Muscle layer of duodenum (tissue), 2 donors: ENCODE data around the gene OTOF.

Experiments used
- H3K27ac ChIP-seq: one replicate; pipeline ENCODE4 v1.7.0; 2013; ENCODE audit warnings: mild to moderate bottlenecking, low read length
- H3K27me3 ChIP-seq: one replicate; pipeline ENCODE4 v1.7.0; 2013; ENCODE audit warnings: low read depth, mild to moderate bottlenecking, control low read depth, low read length
- H3K36me3 ChIP-seq, 2 donors: one replicate each; pipeline ENCODE4 v1.7.0; 2013; ENCODE audit warnings: low read length in 2 of 2, control low read depth in 1 of 2, mild to moderate bottlenecking in 1 of 2; ENCODE audit not compliant: insufficient read depth in 2 of 2, control insufficient read depth in 1 of 2
- H3K4me1 ChIP-seq, 2 donors: one replicate each; pipeline ENCODE4 v1.7.0; 2013; ENCODE audit warnings: low read length in 2 of 2, mild to moderate bottlenecking in 2 of 2, control low read depth in 1 of 2, moderate library complexity in 1 of 2; ENCODE audit not compliant: insufficient read depth in 2 of 2, control insufficient read depth in 1 of 2
- H3K4me3 ChIP-seq, 2 donors: one replicate each; pipeline ENCODE4 v1.7.0; 2013; ENCODE audit warnings: low read length in 2 of 2, low read depth in 1 of 2, mild to moderate bottlenecking in 1 of 2
- H3K9me3 ChIP-seq, 2 donors: one replicate each; pipeline ENCODE4 v1.7.0; 2013; ENCODE audit warnings: low read length in 2 of 2, control low read depth in 1 of 2, mild to moderate bottlenecking in 1 of 2; ENCODE audit not compliant: control insufficient read depth in 1 of 2
- donor health status: healthy.

Gene OTOF

DNA sequence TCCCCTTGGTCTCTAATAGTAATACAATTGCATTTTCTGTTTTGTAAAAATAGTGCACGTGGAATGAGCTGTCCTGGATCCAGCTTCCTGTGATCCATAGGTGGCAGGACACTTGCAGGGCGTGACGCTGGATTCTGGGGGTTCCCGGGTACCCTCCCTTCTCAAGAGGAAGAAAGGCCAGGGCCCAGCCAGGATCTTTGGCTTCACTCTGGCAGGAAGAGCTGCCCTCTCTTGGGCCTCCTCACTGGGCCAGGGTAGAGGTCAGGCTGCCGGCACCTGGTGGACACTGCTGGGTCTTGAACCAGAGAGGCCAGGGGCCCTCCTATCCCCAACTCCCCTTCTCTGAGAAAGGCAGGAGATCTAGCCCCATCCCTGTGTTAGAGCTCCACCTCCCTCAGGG, 37.8 kb upstream of the OTOF start:
- Histone ChIP-seq H3K27me3 (no peaks in the 10 kb centered on the region), H3K36me3 (no peaks in the 10 kb centered on the region), H3K4me3 (no peak overlapping the region), H3K27ac (no peak overlapping the region), H3K4me1 (no peaks in the 10 kb centered on the region), H3K9me3 (no peaks in the 10 kb centered on the region)

DNA sequence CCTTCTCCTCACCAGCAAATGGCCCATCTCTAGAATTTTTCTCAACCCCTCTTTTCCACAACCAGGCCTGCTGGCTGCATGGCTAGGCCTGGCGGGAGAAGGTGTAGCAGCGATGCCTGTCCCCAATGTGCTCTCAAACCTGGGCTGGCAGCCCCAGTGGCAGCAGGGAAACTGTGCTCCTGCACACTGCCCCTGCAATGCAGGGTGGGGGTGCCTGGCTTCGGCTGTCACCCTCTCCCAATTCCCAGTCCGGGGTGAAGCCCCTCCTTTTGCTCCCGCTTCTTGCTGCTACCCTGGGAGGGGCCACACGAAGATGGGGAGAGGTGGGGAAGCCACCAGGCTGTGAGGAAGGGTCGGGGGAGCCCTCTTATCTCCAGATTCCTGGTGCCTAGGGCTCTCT, 36.1 kb upstream of the OTOF start:
- Histone ChIP-seq H3K27ac (no peak overlapping the region), H3K4me3 (no peak overlapping the region), H3K4me1 (no peaks in the 10 kb centered on the region), H3K9me3 (no peaks in the 10 kb centered on the region), H3K36me3 (no peaks in the 10 kb centered on the region), H3K27me3 (no peaks in the 10 kb centered on the region)

DNA sequence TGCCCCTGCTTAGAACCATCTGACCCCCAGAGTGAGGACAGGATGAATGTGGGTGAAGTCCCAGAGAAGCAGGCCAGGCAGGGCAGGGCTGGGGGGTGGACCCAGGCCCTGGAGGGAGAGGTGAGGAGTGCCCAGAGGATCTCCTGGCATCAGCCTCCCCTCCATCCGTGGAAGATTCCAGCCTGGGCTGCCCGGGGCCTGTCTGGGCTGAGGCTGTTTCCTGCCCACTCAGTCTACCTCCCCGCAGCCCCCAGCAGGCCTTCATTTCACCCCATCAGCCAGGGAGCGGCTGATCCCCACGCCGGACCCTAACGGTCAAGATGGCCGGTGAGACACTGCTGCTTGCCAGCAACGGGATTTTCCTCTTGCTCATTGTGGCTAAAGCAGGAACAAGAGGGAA, 35.3 kb upstream of the OTOF start:
- H3K36me3 ChIP-seq, result no peaks in the 10 kb centered on the region
- H3K4me1 ChIP-seq, result no peaks in the 10 kb centered on the region
- H3K9me3 ChIP-seq, result no peaks in the 10 kb centered on the region
- no peaks in the 10 kb centered on the region for H3K27me3 ChIP-seq
- no peak overlapping the region for H3K4me3 ChIP-seq
- H3K27ac ChIP-seq, result no peak overlapping the region

DNA sequence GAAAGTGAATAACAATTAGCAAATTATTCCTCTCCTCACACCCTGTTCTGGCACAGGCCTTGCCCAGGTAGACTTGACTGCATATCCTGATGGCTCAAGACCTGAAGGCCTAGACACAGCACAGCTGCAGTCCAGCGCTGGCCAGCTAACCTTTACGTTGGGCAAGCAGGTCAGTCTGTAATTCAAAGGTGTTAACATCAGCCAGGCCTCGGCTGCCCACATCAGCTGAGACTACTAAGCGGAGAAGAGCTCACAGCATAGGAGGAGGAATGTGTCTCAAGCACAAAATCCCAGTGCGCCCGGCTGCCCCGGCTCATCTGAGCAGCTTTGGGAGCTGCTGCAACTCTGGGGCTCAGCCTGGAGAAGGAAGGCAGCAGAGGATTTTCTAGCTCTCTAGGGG, 33.5 kb upstream of the OTOF start:
- Histone ChIP-seq H3K27me3 (no peaks in the 10 kb centered on the region), H3K36me3 (no peaks in the 10 kb centered on the region), H3K4me3 (no peak overlapping the region), H3K4me1 (no peaks in the 10 kb centered on the region), H3K9me3 (no peaks in the 10 kb centered on the region), H3K27ac (no peak overlapping the region)

DNA sequence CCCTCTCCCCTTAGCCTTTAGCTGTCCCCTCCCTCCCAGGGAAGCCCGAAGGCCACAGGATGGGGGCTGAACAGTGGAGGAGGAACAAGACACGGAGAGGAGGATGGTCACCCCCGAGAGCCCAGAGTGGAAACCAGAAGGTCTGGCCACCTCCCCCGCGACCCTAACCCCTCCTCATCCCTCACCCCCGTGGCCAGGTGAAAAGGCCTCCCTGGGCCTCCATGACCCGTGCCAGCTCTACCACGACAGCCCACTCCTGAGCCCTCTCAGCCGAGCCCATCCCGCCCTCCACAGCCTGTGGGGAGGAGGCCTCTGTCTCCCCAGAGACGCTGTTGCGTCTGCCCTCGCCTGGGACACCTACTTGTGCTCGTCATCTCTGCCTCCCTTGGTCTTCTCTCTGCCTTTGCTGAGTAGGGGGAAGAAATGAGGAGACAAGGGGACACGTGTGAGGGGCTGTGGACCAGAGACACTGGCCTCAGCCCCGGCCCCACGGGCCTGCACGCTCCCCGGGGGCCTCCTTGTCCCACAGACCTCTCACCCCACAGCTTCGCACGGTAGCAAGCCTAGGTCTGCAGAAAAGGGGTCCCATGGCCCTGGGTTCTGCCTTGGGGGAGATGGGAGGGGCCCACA, 32.5 kb upstream of the OTOF start:
- Histone ChIP-seq H3K36me3 (no peaks in the 10 kb centered on the region), H3K27ac (no peak overlapping the region), H3K27me3 (no peaks in the 10 kb centered on the region), H3K9me3 (no peaks in the 10 kb centered on the region), H3K4me1 (no peaks in the 10 kb centered on the region), H3K4me3 (no peak overlapping the region)

DNA sequence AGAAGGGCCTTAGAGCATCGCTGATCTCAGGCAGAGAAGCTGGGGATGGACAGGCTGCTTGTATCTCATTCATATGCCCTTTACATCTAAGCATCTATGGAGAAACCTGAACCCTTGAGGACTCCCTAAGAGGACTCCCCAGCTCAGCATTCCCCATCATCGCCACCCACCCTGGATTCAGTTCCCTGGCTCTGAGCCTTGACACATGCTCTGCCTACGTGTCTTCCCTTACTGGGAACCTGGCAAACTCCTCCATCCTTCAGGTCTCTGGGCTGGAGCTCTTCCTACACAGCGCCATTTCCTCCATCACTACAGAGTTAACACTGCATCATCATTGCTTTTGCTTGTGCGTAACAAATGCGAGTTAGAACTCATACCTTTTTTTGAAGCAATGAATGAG, 31.2 kb upstream of the OTOF start:
- H3K27ac ChIP-seq, result no peak overlapping the region
- H3K36me3 ChIP-seq, result no peaks in the 10 kb centered on the region
- no peaks in the 10 kb centered on the region for H3K9me3 ChIP-seq
- H3K4me1 ChIP-seq, result peaks cover 0 to under 1% of the 10 kb centered on the region in 2 donors
- H3K27me3 ChIP-seq, result no peaks in the 10 kb centered on the region
- H3K4me3 ChIP-seq, result no peak overlapping the region

DNA sequence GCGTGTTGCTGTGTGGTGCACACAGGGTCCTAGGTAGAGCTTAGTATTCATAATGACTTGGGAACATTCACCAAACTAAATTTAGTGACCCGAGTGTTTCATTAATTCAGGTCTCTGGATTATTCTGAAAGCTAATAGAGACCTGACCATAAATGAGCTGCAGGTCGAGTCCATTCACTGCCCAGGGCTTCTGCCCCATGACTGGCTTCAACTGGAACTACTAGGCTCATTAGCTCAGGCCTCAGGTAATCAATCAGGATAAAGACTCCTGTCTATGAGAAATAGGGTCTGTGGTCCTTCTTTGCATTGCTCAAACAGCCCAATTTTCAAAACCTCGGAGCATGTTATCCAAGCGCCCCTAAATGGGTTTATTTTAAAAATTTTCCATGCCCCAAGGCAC, 30.0 kb upstream of the OTOF start:
- Histone ChIP-seq H3K4me3 (no peak overlapping the region), H3K9me3 (no peaks in the 10 kb centered on the region), H3K36me3 (no peaks in the 10 kb centered on the region), H3K27ac (no peak overlapping the region), H3K4me1 (peaks cover 0 to 12% of the 10 kb centered on the region in 2 donors), H3K27me3 (peaks cover 3% of the 10 kb centered on the region)

DNA sequence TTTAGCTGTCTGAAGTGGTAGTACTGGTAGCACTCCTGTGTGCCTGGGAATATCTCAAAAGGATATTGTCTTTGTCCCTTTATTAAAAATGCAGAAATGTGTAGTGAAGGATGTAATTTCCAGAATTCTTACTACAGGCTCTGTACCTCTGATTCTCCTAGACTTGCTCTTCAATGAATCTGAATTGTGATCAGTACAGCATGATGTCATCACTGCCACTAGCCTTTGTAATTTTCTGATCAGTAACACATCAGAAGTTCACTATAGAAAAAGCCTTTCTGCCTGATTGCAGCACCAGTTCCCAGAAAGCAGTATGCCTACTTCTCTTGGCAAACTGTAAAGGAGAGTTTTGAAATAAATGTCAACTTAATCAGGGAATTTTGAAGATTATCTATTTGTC, 29.2 kb upstream of the OTOF start:
- no peaks in the 10 kb centered on the region for H3K9me3 ChIP-seq
- peaks cover 3% of the 10 kb centered on the region for H3K27me3 ChIP-seq
- peaks cover 0 to 15% of the 10 kb centered on the region in 2 donors for H3K4me1 ChIP-seq
- H3K36me3 ChIP-seq, result no peaks in the 10 kb centered on the region
- H3K27ac ChIP-seq, result no peak overlapping the region
- no peak overlapping the region for H3K4me3 ChIP-seq

DNA sequence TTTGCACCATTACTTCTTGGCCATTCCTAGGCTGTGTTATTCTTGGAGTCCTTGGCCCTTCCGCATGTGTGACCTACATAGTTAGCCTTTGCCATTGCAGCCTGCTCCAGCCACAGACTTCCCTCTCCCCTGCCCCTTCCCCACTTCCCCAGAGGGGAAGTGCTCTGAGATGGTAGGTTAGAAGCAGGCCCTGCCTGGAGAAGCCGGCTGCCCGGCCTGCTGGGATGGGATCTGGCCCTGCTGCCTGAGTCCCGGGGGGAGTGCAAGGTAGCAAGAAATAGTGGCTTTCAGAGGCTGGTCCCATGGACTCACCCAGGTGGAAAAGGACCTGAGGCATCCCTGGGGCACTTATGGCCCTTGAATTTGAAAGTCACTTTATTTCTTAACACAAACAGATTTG, 28.4 kb upstream of the OTOF start:
- Histone ChIP-seq H3K27me3 (peaks cover 3% of the 10 kb centered on the region), H3K4me1 (peaks cover 0 to 15% of the 10 kb centered on the region in 2 donors), H3K9me3 (no peaks in the 10 kb centered on the region), H3K36me3 (no peaks in the 10 kb centered on the region), H3K4me3 (no peak overlapping the region), H3K27ac (no peak overlapping the region)

DNA sequence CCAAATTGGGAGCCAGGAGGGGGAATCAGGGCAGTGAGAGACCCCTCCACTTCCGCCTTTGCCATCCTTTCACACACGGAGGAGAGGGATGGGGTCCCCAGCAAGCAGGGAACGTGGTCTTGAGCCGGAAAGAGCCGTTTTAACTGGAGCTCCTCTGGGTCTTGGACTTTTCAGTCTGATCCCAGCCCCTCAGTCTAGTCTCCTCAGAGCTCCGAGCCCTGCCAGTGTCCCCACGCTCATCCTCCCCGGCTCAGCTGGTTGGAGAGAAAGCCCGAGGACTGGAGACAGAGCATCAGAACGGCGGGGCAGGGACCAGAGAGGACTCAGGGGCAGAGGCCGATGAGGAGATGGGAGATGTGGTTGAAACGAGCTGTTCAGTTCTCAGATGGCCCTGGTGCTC, 26.1 kb upstream of the OTOF start:
- peaks cover 0 to 15% of the 10 kb centered on the region in 2 donors for H3K4me1 ChIP-seq
- H3K27me3 ChIP-seq, result peaks cover 3% of the 10 kb centered on the region
- no peak overlapping the region for H3K27ac ChIP-seq
- peak overlapping the region; percentile 48 to 61 for H3K4me3 ChIP-seq
- H3K36me3 ChIP-seq, result no peaks in the 10 kb centered on the region
- H3K9me3 ChIP-seq, result no peaks in the 10 kb centered on the region

DNA sequence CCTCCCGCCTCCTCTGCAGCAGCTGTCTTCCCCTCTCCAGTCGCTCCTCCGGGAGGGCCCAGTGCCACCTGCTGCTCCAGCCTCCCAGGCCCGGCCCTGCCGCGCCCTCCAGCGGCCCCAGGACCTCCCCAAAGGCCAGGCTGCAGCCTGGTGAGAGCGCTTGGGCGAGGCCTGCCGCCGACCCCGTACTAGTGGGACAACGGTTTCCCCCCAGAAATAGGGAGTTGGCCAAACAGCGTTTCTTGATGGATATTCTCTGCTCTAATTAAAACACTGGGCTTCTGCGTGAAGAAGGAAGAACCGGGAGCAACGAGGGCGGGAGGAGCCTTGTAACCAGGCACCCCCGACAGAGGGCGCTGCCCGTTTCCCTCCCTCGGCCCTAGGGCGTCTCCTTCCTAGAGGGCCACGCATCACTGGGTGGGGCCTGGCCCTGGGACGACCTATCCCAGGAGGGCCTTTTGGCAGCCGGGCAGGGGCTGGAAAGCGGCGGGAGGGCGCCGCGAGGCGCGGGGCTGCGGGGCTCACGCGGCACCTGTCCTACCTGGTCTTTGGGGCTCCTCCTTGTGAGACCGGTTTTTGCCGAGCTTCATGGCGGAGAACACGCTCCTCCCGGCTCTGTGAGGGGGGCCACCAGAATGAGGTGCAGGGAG, 25.4 kb upstream of the OTOF start:
- Histone ChIP-seq H3K36me3 (no peaks in the 10 kb centered on the region), H3K27me3 (peaks cover 3% of the 10 kb centered on the region), H3K4me3 (peak overlapping the region; percentile 48 to 61), H3K4me1 (peaks cover 0 to 15% of the 10 kb centered on the region in 2 donors), H3K9me3 (no peaks in the 10 kb centered on the region), H3K27ac (no peak overlapping the region)

DNA sequence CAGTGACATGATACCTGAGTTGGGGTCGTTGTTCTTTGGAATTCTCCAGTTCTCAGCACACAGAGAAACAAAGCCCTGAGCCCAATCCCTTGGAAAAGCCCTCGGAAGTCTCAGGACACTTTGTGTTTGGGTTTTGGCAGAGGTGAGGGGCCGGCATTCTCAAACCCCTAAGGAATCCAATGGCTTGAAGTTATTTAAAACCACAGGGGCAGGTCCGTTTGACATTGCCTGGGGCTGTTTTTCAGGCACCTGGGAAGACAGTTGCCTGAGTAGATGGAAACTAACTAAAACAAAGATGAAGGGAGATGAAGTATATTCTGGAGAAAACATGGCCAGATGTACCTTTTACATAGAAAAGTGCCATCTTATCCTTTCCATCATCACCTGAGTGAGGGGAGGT, 22.5 kb upstream of the OTOF start:
- H3K27me3 ChIP-seq, result peaks cover 3% of the 10 kb centered on the region

More for the DNA sequence above, 22.5 kb upstream of the OTOF start:
- no peak overlapping the region for H3K4me3 ChIP-seq
- peaks cover 0 to 15% of the 10 kb centered on the region in 2 donors for H3K4me1 ChIP-seq
- no peaks in the 10 kb centered on the region for H3K36me3 ChIP-seq
- no peaks in the 10 kb centered on the region for H3K9me3 ChIP-seq
- H3K27ac ChIP-seq, result no peak overlapping the region
